Amygdala (tissue), 56 donors: ENCODE results near the gene STARD7.

Experiments
- DNase-seq, 56 donors: peaks; one replicate each; lab custom pipeline; 2025; lab: John Stamatoyannopoulos, UW

Gene STARD7

DNA sequence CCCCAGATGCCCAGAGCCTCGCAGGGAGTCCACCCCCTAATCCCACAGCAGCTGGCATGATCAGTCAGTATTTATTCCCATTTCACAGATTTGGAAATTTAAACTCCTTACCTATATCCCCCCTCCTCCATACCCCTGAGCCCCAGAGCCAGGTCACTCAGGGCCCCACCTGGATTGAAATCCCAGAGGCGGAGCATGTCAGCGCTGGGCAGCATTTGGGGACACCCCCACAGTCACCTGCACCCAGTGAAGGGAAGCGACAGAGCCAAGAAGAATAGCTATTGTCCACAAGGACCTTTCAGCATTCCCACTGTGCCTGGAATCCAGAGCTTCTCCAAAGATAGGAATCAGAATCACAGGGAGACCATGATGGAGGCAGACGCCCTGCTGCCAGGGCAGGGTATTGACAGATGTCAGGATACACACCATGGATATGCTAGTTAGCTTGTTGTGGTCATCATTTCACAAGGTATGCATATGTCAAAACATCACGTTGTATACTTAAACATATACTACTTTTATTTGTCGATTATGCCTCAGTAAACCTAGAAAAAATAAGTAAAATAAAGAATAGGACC, 69.4 kb downstream of the STARD7 start:
- DNase-seq: no peak

GRCh38 chr2:96138179-96139145, 70.2 kb downstream of the STARD7 start, which contains the start of gene ASTL:
ASTL (minus strand) TSS chr2:96138502; CDS start chr2:96138436, 66 bp downstream.
- peak in 8 of 56 donors; percentile 3 to 33 (median 12) for DNase-seq

DNA sequence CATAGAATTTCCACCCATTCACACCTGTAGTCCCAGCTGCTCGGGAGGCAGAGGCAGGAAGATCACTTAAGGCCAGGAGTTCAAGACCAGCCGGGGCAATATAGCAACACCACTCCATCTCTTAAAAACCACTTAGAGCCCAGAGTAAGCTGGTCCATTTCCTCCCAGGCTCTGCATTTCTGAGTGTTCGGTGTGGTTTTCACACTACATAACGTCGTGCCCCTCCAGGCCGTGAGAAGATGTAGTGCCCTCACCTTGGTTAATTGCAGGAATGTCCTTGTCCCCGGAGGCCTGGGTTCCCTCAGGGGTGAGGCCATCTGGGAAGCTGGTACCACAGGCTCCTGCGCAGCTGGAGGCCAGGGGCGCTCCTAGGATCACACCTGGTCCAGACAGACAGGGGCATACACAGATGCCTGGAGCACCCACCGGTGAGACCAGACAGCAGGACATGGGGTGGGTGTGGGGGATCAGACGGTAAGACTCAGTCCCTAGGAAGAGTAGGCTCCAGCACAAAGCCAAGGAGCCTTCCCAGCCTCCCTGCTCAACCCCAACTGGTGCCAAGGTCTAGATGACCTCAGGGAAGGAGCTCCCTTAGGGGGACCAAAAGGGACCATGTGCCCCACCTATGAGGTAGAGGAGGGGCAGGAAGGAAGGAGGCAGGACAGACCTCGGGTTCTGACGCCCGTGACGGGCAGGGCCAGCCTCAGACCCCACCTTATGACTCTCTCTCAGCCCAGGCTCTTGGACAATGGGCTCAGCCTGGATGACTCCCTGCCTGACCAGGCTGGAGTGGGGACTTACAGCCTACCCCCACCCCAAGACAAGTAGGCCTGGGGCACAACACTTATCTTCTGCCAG, 71.1 kb downstream of the STARD7 start:
- no peak for DNase-seq

GRCh38 chr2:96136129-96136720, 72.4 kb downstream of the STARD7 start:
- no peak for DNase-seq

- DNase-seq: no peak
These were observed 73.0 kb downstream of the STARD7 start for GRCh38 chr2:96135621-96136020.

- DNase-seq: no peak
These were observed 73.5 kb downstream of the STARD7 start for GRCh38 chr2:96135171-96135570.
